Endothelial cell of umbilical vein (primary cell): ENCODE results near the gene TLE7. TPM values are rescaled to one million over a fixed set of nuclear protein-coding genes. Genes with fewer than 3 reads are reported as not detected.

ENCODE experiments used
- BruUV-seq: library from RNA; stranded (reverse); fragments of 400-500 nt; replicated peaks from 2 replicates; lab custom pipeline; 2021; lab: Mats Ljungman, UMichigan
- CTCF ChIA-PET: fragments of 300-600, 350-600 bp; sonication (Branson Sonifier 250); formaldehyde crosslinking; loops from one replicate; lab custom pipeline; 2021; ENCODE audit warnings: antibody characterized with exemption, inconsistent platforms; lab: Charles Lee
- POLR2A ChIA-PET: fragments of 300-600, 350-600 bp; sonication (Branson Sonifier 250); formaldehyde crosslinking; loops from one replicate; lab custom pipeline; 2021; ENCODE audit warnings: antibody characterized with exemption, inconsistent platforms; lab: Charles Lee
- DNase-seq: peaks from one replicate; pipeline ENCODE4 v3.0.0-alpha.2; 2011; ENCODE audit warnings: low read depth, low spot score
- FAIRE-seq: peaks from 2 replicates; lab custom pipeline; 2011; peaks lifted over from hg19 to GRCh38; lab: Jason Lieb, UNC
- H2AFZ ChIP-seq: 2 replicates; pipeline ENCODE4 v1.6.0; 2012; ENCODE audit warnings: low read depth, low read length, control low read depth, inconsistent platforms
- H3K27ac ChIP-seq: 2 replicates; pipeline ENCODE4 v1.5.1; 2011; ENCODE audit warnings: low read depth, mild to moderate bottlenecking, control low read depth, low read length, moderate library complexity; ENCODE audit not compliant: insufficient read depth
- H3K27me3 ChIP-seq, 2 experiments: 2 replicates each; pipeline versions ENCODE4 v1.6.0 to v1.6.1; 2011; ENCODE audit warnings: low read length in 2 of 2, mixed read lengths in 1 of 2; ENCODE audit not compliant: control insufficient read depth in 2 of 2, insufficient read depth in 2 of 2
- H3K36me3 ChIP-seq, 2 experiments: 2 replicates in 1 of 2; 3 replicates in 1 of 2; pipeline ENCODE4 v1.5.1; 2011; ENCODE audit warnings: low read length in 2 of 2, mild to moderate bottlenecking in 1 of 2, moderate library complexity in 1 of 2; ENCODE audit not compliant: control insufficient read depth in 2 of 2, insufficient read depth in 2 of 2; ENCODE audit errors: extremely low read depth in 1 of 2
- H3K4me1 ChIP-seq: 3 replicates; pipeline ENCODE4 v1.5.1; 2011; ENCODE audit warnings: mild to moderate bottlenecking, low read length; ENCODE audit not compliant: control insufficient read depth, insufficient read depth; ENCODE audit errors: extremely low read depth
- H3K4me2 ChIP-seq: 2 replicates; pipeline ENCODE4 v1.6.1; 2011; ENCODE audit warnings: low read length, control low read depth, mixed read lengths; ENCODE audit not compliant: insufficient read depth
- H3K4me3 ChIP-seq, 3 experiments: fragments of 200-600 bp in 1 of 3; sonication (generic), shearing (Covaris generic) in 1 of 3; replicated peaks in 1 of 3; 2 replicates each; pipeline ENCODE4 v1.5.1; 2011 to 2016; ENCODE audit warnings: control low read depth in 3 of 3, low read length in 3 of 3, mild to moderate bottlenecking in 2 of 3, inconsistent platforms in 1 of 3, low read depth in 1 of 3, moderate library complexity in 1 of 3; ENCODE audit not compliant: insufficient read depth in 1 of 3
- H3K79me2 ChIP-seq: 2 replicates; pipeline ENCODE4 v1.6.0; 2012; ENCODE audit warnings: low read length, inconsistent platforms; ENCODE audit not compliant: control insufficient read depth, insufficient read depth
- H3K9ac ChIP-seq: replicated peaks from 2 replicates; pipeline ENCODE3; 2011; ENCODE audit warnings: low read length, control low read depth; ENCODE audit not compliant: insufficient read depth; ENCODE audit errors: extremely low read depth
- H3K9me1 ChIP-seq: replicated peaks from 3 replicates; pipeline ENCODE4 v1.6.0; 2011; ENCODE audit warnings: mild to moderate bottlenecking, low read length; ENCODE audit not compliant: control insufficient read depth, insufficient read depth; ENCODE audit errors: extremely low read depth
- H3K9me3 ChIP-seq: replicated peaks from 2 replicates; pipeline ENCODE4 v1.5.1; 2012; ENCODE audit warnings: low read length, inconsistent platforms; ENCODE audit not compliant: control insufficient read depth, insufficient read depth
- H4K20me1 ChIP-seq: replicated peaks from 2 replicates; pipeline ENCODE3; 2011; ENCODE audit warnings: mild to moderate bottlenecking, low read length; ENCODE audit not compliant: control insufficient read depth, insufficient read depth; ENCODE audit errors: extremely low read depth
- EZH2 ChIP-seq: IDR thresholded peaks from 2 replicates; pipeline ENCODE4 v1.6.1; 2012; ENCODE audit warnings: borderline replicate concordance, low read depth, mild to moderate bottlenecking, moderate library complexity, low read length, inconsistent platforms; ENCODE audit not compliant: severe bottlenecking
- FOS ChIP-seq: IDR thresholded peaks from 2 replicates; pipeline ENCODE4 v1.6.1; 2011; ENCODE audit warnings: mild to moderate bottlenecking, low read length, moderate library complexity, borderline replicate concordance; ENCODE audit not compliant: insufficient read depth
- GATA2 ChIP-seq: IDR thresholded peaks from 2 replicates; pipeline ENCODE4 v1.7.0; 2011; ENCODE audit warnings: low read depth, mild to moderate bottlenecking, moderate library complexity, mixed read lengths, low read length; ENCODE audit not compliant: insufficient read length, insufficient read depth
- JUN ChIP-seq: IDR thresholded peaks from 2 replicates; pipeline ENCODE4 v1.6.1; 2011; ENCODE audit warnings: borderline replicate concordance, low read depth; ENCODE audit not compliant: insufficient read length, insufficient read depth
- MYC ChIP-seq: IDR thresholded peaks from one replicate; pipeline ENCODE4 v1.6.1; 2011; ENCODE audit warnings: mild to moderate bottlenecking, low read depth, low read length
- POLR2A ChIP-seq: IDR thresholded peaks from 2 replicates; pipeline ENCODE4 v1.6.1; 2012; ENCODE audit warnings: low read depth, mild to moderate bottlenecking, control low read depth, low read length
- POLR2AphosphoS5 ChIP-seq: IDR thresholded peaks from 2 replicates; pipeline ENCODE4 v1.6.1; 2012; ENCODE audit warnings: low read depth, mild to moderate bottlenecking, control low read depth, low read length, moderate library complexity; ENCODE audit not compliant: insufficient read depth
- dilution Hi-C: fragments of 300-500 bp; cut with MboI; formaldehyde crosslinking; loops from one replicate; pipeline ENCODE4 v1.15.0; 2019; ENCODE audit warnings: low sequenced_read_pairs; ENCODE audit not compliant: extremely low pct_ligation_motif_present
- intact Hi-C: fragments of 100-400 bp; cut with micrococcal nuclease; formaldehyde crosslinking; loops from one replicate; pipeline ENCODE4 v1.10.0; 2022
- polyA plus RNA-seq, 4 experiments: library from polyadenylated mRNA; depleted of rRNA in 3 of 4; stranded (reverse) in 3 of 4; unstranded in 1 of 4; fragments of >200 nt; gene quantifications; 2 replicates each; pipeline versions ENCODE4 v1.2.1 to v1.2.3, GENCODE V29; 2011 to 2012; ENCODE audit warnings: missing spikeins in 1 of 4
- total RNA-seq: library from RNA; stranded (reverse); gene quantifications from 2 replicates; pipeline ENCODE4 v1.2.3, GENCODE V29; 2021
- TF ChIP-seq, protein P1 (sequence below): IDR thresholded peaks from 2 replicates; pipeline ENCODE4 v1.6.1; 2011; ENCODE audit not compliant: insufficient read depth, insufficient read length
- TF ChIP-seq, protein P2 (sequence below), 2 donors: IDR thresholded peaks; 1 replicate in 1 of 2; 2 replicates in 1 of 2; pipeline ENCODE4 v1.5.1; 2011; ENCODE audit warnings: low read length in 2 of 2, mild to moderate bottlenecking in 2 of 2, moderate library complexity in 2 of 2, control low read depth in 1 of 2, inconsistent platforms in 1 of 2, low read depth in 1 of 2; ENCODE audit not compliant: insufficient read depth in 1 of 2; ENCODE audit errors: extremely low read depth in 1 of 2

Gene TLE7
- total and polyA plus RNA-seq, 2 donors (not counting 3 experiments of a cell fraction or from before 2014, with no cell fraction given) = not detected

DNA sequence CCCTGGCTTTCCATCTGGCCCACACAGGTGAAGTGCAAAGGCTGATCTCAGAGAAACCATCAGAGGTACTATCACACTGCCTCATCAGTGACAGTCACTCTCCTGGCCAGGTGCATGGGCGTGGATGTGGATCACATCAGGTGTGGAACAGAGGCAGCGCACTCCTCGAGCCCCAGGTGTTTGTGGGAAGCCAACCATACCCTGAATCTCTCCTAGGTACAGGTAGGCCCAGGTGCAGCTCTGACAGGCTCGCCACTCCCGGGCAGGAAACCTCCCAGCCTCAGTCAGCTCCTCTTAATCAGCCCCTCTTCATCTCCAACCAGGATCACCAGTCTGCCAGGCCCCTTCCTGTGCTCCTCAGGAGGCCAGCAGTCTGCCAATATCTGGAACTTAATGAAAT is 31.7 kb downstream of the TLE7 start:
- FAIRE-seq (no peak), DNase-seq (no peak)
- Histone ChIP-seq H4K20me1 (no peaks in the 10 kb centered on the region), H3K27me3 (no peaks in the 10 kb centered on the region), H3K9me3 (no peaks in the 10 kb centered on the region), H3K9ac (no peak overlapping the region), H3K4me3 (no peak overlapping the region), H3K27ac (no peak overlapping the region), H3K79me2 (no peaks in the 10 kb centered on the region), H3K4me1 (no peaks in the 10 kb centered on the region), H3K36me3 (no peaks in the 10 kb centered on the region), H3K4me2 (no peak overlapping the region), H3K9me1 (no peaks in the 10 kb centered on the region), H2AFZ (no peak overlapping the region)
- BruUV-seq = no TSS peak
- intact Hi-C loops = no loop called here
- TF ChIP-seq JUN = no peak
- ChIA-PET POLR2A (no interaction called here), CTCF (interaction anchor here (1.8 to 6.1 kb wide), 3 partner anchors 17 to 201 kb away, joined by 11 to 229 read pairs (median 37); no protein-coding TSS in a partner anchor)
- dilution Hi-C loops = no loop called here

DNA sequence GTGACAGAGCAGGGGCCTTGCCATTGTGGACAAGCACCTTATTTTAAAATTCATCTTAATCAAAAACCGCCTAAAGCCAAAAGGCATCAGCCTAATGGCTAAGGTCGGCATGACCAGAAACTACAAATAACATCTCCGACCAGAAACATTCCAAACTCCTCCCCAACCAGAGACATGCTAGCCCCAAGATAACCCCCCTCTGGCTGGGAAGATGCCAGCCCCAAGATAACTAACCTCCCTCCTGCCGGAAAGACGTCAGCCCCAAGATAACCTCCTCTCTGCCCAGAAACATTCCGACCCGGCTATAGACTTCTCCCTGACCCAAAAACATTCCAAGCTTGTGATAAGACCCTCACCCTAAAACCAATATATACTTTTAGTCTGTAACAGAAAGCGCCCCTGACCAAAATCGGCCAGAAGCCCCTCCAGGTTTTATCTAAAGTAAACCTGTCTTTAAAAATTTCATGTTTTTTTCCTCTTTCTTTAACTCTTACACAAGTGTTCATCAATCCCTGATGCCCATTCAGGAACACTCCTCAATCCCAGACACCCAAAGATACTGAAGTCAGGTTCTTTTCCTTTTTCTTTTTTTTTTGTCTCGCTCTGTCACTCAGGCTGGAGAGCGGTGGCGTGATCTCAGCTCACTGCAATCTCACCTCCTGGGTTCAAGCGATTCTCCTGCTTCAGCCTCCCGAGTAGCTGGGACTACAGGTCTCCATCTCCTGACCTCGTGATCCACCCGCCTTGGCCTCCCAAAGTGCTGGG is 32.7 kb downstream of the TLE7 start:
- no peak overlapping the region for H2AFZ ChIP-seq
- H3K9me1 ChIP-seq = no peaks in the 10 kb centered on the region
- H3K9me3 ChIP-seq = no peaks in the 10 kb centered on the region
- no peaks in the 10 kb centered on the region for H3K4me1 ChIP-seq
- no peak overlapping the region for H3K4me3 ChIP-seq
- ChIA-PET POLR2A (no interaction called here), CTCF (interaction anchor here (1.2 to 6.1 kb wide), 2 partner anchors 90 to 91 kb away, joined by 4 to 229 read pairs; no protein-coding TSS in a partner anchor)
- no peaks in the 10 kb centered on the region for H3K27me3 ChIP-seq
- dilution Hi-C loops = no loop called here
- H4K20me1 ChIP-seq = no peaks in the 10 kb centered on the region
- FAIRE-seq = no peak
- no TSS peak for BruUV-seq
- H3K27ac ChIP-seq = no peak overlapping the region
- no peak overlapping the region for H3K9ac ChIP-seq
- TF ChIP-seq, protein P1, sequence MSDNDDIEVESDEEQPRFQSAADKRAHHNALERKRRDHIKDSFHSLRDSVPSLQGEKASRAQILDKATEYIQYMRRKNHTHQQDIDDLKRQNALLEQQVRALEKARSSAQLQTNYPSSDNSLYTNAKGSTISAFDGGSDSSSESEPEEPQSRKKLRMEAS = no peak
- TF ChIP-seq EZH2 (no peak), POLR2AphosphoS5 (no peak), JUN (no peak), POLR2A (no peak), MYC (no peak), GATA2 (no peak), FOS (no peak)
- TF ChIP-seq, protein P2, sequence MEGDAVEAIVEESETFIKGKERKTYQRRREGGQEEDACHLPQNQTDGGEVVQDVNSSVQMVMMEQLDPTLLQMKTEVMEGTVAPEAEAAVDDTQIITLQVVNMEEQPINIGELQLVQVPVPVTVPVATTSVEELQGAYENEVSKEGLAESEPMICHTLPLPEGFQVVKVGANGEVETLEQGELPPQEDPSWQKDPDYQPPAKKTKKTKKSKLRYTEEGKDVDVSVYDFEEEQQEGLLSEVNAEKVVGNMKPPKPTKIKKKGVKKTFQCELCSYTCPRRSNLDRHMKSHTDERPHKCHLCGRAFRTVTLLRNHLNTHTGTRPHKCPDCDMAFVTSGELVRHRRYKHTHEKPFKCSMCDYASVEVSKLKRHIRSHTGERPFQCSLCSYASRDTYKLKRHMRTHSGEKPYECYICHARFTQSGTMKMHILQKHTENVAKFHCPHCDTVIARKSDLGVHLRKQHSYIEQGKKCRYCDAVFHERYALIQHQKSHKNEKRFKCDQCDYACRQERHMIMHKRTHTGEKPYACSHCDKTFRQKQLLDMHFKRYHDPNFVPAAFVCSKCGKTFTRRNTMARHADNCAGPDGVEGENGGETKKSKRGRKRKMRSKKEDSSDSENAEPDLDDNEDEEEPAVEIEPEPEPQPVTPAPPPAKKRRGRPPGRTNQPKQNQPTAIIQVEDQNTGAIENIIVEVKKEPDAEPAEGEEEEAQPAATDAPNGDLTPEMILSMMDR (IDR thresholded peaks at IDR 0.05; ENCODE audit: extremely low read depth in 1 of 2, insufficient read depth in 1 of 2, low read depth in 1 of 2, low read length in 2 of 2) = no peak
- no peak overlapping the region for H3K4me2 ChIP-seq
- H3K36me3 ChIP-seq = no peaks in the 10 kb centered on the region
- H3K79me2 ChIP-seq = no peaks in the 10 kb centered on the region
- DNase-seq = no peak
- intact Hi-C loops = no loop called here
